IMR-90 (cell line): Measurements from ENCODE around the gene SYNGR4. TPM values are rescaled to one million over a fixed set of nuclear protein-coding genes. Genes with fewer than 3 reads are reported as not detected.

Source experiments
- ATAC-seq: fragments of 200-7000 bp; cut with Tn5 transposase; 2 replicates; pipeline ENCODE4 v1.9.1; 2020; ENCODE audit warnings: low read depth, mild to moderate bottlenecking, moderate library complexity
- BruUV-seq: library from RNA; stranded (reverse); fragments of 400-500 nt; replicated peaks from 2 replicates; lab custom pipeline; 2021; lab: Mats Ljungman, UMichigan
- CTCF ChIA-PET: fragments of 300-600 bp; formaldehyde crosslinking; extraction: SDS; loops from one replicate; lab custom pipeline; 2021; ENCODE audit warnings: antibody characterized with exemption; lab: Yijun Ruan, JAX
- POLR2A ChIA-PET: fragments of 300-600 bp; sonication (Branson Sonifier 250); formaldehyde crosslinking; loops from one replicate; lab custom pipeline; 2022; ENCODE audit warnings: antibody characterized with exemption; ENCODE audit not compliant: unreplicated experiment; lab: Charles Lee
- DNase-seq: peaks from one replicate; pipeline ENCODE4 v3.0.0; 2013
- H2AFZ ChIP-seq: replicated peaks from 2 replicates; pipeline ENCODE3; 2013; ENCODE audit warnings: low read length, mild to moderate bottlenecking; ENCODE audit not compliant: poor library complexity
- H2AK5ac ChIP-seq: 2 replicates; pipeline ENCODE4 v1.6.1; 2013; ENCODE audit warnings: low read depth, low read length, inconsistent platforms
- H2AK9ac ChIP-seq: replicated peaks from 2 replicates; pipeline ENCODE3; 2013; ENCODE audit warnings: mild to moderate bottlenecking, low read depth, low read length, moderate library complexity; ENCODE audit not compliant: poor library complexity
- H2BK120ac ChIP-seq: 2 replicates; pipeline ENCODE4 v1.6.1; 2013; ENCODE audit warnings: low read depth, low read length, inconsistent platforms
- H2BK15ac ChIP-seq: 3 replicates; pipeline ENCODE4 v1.6.1; 2013; ENCODE audit warnings: low read depth, low read length, inconsistent platforms
- H2BK20ac ChIP-seq: 2 replicates; pipeline ENCODE4 v1.6.1; 2013; ENCODE audit warnings: low read depth, mild to moderate bottlenecking, inconsistent platforms, low read length, moderate library complexity
- H2BK5ac ChIP-seq: 2 replicates; pipeline ENCODE4 v1.6.1; 2013; ENCODE audit warnings: mild to moderate bottlenecking, low read depth, low read length, inconsistent platforms; ENCODE audit not compliant: poor library complexity, severe bottlenecking
- H3K14ac ChIP-seq: replicated peaks from 2 replicates; pipeline ENCODE4 v1.6.1; 2013; ENCODE audit warnings: low read depth, low read length, inconsistent platforms
- H3K18ac ChIP-seq: 2 replicates; pipeline ENCODE4 v1.6.1; 2013; ENCODE audit warnings: low read depth, low read length, control low read depth
- H3K23ac ChIP-seq: 2 replicates; pipeline ENCODE4 v1.6.1; 2013; ENCODE audit warnings: low read depth, low read length, inconsistent platforms
- H3K27ac ChIP-seq: 2 replicates; pipeline ENCODE4 v1.5.1; 2013; ENCODE audit warnings: mild to moderate bottlenecking, control low read depth, low read length; ENCODE audit not compliant: insufficient read depth
- H3K27me3 ChIP-seq: 2 replicates; pipeline ENCODE4 v1.6.1; 2013; ENCODE audit warnings: low read length; ENCODE audit not compliant: control insufficient read depth, insufficient read depth
- H3K36me3 ChIP-seq: 2 replicates; pipeline ENCODE4 v1.6.1; 2013; ENCODE audit warnings: low read length, mixed read lengths; ENCODE audit not compliant: control insufficient read depth, insufficient read depth
- H3K4ac ChIP-seq: 2 replicates; pipeline ENCODE4 v1.6.1; 2013; ENCODE audit warnings: low read depth, low read length, inconsistent platforms
- H3K4me1 ChIP-seq: 2 replicates; pipeline ENCODE4 v1.6.1; 2013; ENCODE audit warnings: low read length, mixed read lengths; ENCODE audit not compliant: control insufficient read depth, insufficient read depth
- H3K4me2 ChIP-seq: 2 replicates; pipeline ENCODE4 v1.6.1; 2013; ENCODE audit warnings: low read depth, mild to moderate bottlenecking, control low read depth, low read length, moderate library complexity
- H3K4me3 ChIP-seq: 2 replicates; pipeline ENCODE4 v1.5.1; 2013; ENCODE audit warnings: low read depth, mild to moderate bottlenecking, control low read depth, low read length, moderate library complexity; ENCODE audit not compliant: insufficient read depth
- H3K56ac ChIP-seq: 2 replicates; pipeline ENCODE4 v1.6.1; 2013; ENCODE audit warnings: low read length, inconsistent platforms; ENCODE audit not compliant: insufficient read depth; ENCODE audit errors: extremely low read depth
- H3K79me1 ChIP-seq, 2 experiments: 2 replicates each; pipeline ENCODE4 v1.6.1; 2013; ENCODE audit warnings: low read length in 2 of 2, inconsistent platforms in 1 of 2, low read depth in 1 of 2
- H3K9ac ChIP-seq: 2 replicates; pipeline ENCODE4 v1.6.1; 2013; ENCODE audit warnings: low read depth, low read length, control low read depth
- H3K9me1 ChIP-seq: 2 replicates; pipeline ENCODE4 v1.6.1; 2013; ENCODE audit warnings: low read length, inconsistent platforms; ENCODE audit not compliant: insufficient read depth
- H3K9me3 ChIP-seq: 2 replicates; pipeline ENCODE4 v1.6.1; 2013; ENCODE audit warnings: low read length; ENCODE audit not compliant: control insufficient read depth, insufficient read depth
- H4K20me1 ChIP-seq: 2 replicates; pipeline ENCODE4 v1.6.1; 2013; ENCODE audit warnings: low read length, inconsistent platforms; ENCODE audit not compliant: insufficient read depth
- H4K5ac ChIP-seq: 2 replicates; pipeline ENCODE4 v1.6.1; 2013; ENCODE audit warnings: mild to moderate bottlenecking, low read depth, low read length, control low read depth
- H4K8ac ChIP-seq, 2 experiments: 2 replicates each; pipeline ENCODE4 v1.6.1; 2013; ENCODE audit warnings: low read depth in 2 of 2, low read length in 2 of 2, control low read depth in 1 of 2, inconsistent platforms in 1 of 2
- H4K91ac ChIP-seq: 2 replicates; pipeline ENCODE4 v1.6.1; 2013; ENCODE audit warnings: low read depth, low read length, inconsistent platforms; ENCODE audit not compliant: insufficient read depth
- CEBPB ChIP-seq: IDR thresholded peaks from 2 replicates; pipeline ENCODE4 v1.6.1; 2012; ENCODE audit warnings: low read depth, low read length, improper control_type of control experiment
- RAD21 ChIP-seq: IDR thresholded peaks from 2 replicates; pipeline ENCODE4 v1.6.1; 2012; ENCODE audit warnings: low read length, improper control_type of control experiment
- RCOR1 ChIP-seq: IDR thresholded peaks from 2 replicates; pipeline ENCODE4 v1.6.1; 2012; ENCODE audit warnings: mild to moderate bottlenecking, low read length, improper control_type of control experiment; ENCODE audit not compliant: insufficient replicate concordance
- SMC3 ChIP-seq: fragments of 150-350 bp; IDR thresholded peaks from 2 replicates; pipeline ENCODE4 v1.6.1; 2016; ENCODE audit warnings: low read depth, mild to moderate bottlenecking, antibody characterized with exemption, low read length, moderate library complexity
- WGBS, 2 experiments: methylation state at CpG; one replicate each; pipeline versions ENCODE4 v1.1.5 to v1.1.7; 2013; ENCODE audit warnings: missing lambda C conversion rate in 2 of 2; ENCODE audit not compliant: insufficient read length in 1 of 2; ENCODE audit errors: extremely low coverage in 2 of 2; 5-methylcytosine and 5-hydroxymethylcytosine counted together
- dilution Hi-C: fragments of 300-500 bp; cut with HindIII; formaldehyde crosslinking; loops from one replicate; pipeline ENCODE4 v1.14.3; 2018; ENCODE audit warnings: low sequenced_read_pairs; ENCODE audit not compliant: unreplicated experiment
- in situ Hi-C: fragments of 300-500 bp; cut with MboI; formaldehyde crosslinking; loops from 3 replicates; pipeline ENCODE4 v1.14.3; 2019; ENCODE audit warnings: low sequenced_read_pairs, inconsistent platforms, mixed read lengths
- intact Hi-C: fragments of 100-400 bp; cut with micrococcal nuclease; formaldehyde crosslinking; loops from 2 replicates; pipeline ENCODE4 v1.10.0; 2022
- polyA plus RNA-seq, 3 experiments: library from polyadenylated mRNA; depleted of rRNA; stranded (reverse); fragments of >200 nt; gene quantifications; 2 replicates each; pipeline ENCODE4 v1.2.3, GENCODE V29; 2012; ENCODE audit warnings: low replicate concordance in 1 of 3
- total RNA-seq: library from RNA; depleted of rRNA; stranded (reverse); fragments of >200 nt; gene quantifications from 2 replicates; pipeline ENCODE4 v1.2.3, GENCODE V29; 2012
- TF ChIP-seq, protein P1 (sequence below): conservative IDR thresholded peaks from 2 replicates; pipeline ENCODE4 v1.5.1; 2012; ENCODE audit warnings: mild to moderate bottlenecking, low read depth, low read length, improper control_type of control experiment

Gene SYNGR4
- total and polyA plus RNA-seq, 2 of the 4 experiments (the other 2 are of a cell fraction), result not detected

GRCh38 chr19:48381178-48381950, 17.2 kb downstream of the SYNGR4 start:
- DNase-seq (no peak), ATAC-seq (no peak)
- H2BK120ac ChIP-seq, result no peak overlapping the region
- in situ Hi-C loops (no loop called here), dilution Hi-C loops (no loop called here), intact Hi-C loops (no loop called here)
- no peak overlapping the region for H3K23ac ChIP-seq
- H3K9me1 ChIP-seq, result no peaks in the 10 kb centered on the region
- H3K4me2 ChIP-seq, result no peak overlapping the region
- peaks cover 9 to 27% of the 10 kb centered on the region in 2 experiments for H3K79me1 ChIP-seq
- no peak overlapping the region for H3K56ac ChIP-seq
- no peak overlapping the region for H4K8ac ChIP-seq
- no peak overlapping the region for H2AFZ ChIP-seq
- H3K27ac ChIP-seq, result no peak overlapping the region
- no peak overlapping the region for H2BK15ac ChIP-seq
- H2AK5ac ChIP-seq, result no peak overlapping the region
- H3K18ac ChIP-seq, result no peak overlapping the region
- no peak overlapping the region for H2AK9ac ChIP-seq
- no peak overlapping the region for H3K9ac ChIP-seq
- no peaks in the 10 kb centered on the region for H3K27me3 ChIP-seq
- H3K4ac ChIP-seq, result no peak overlapping the region
- H4K91ac ChIP-seq, result no peak overlapping the region
- H2BK20ac ChIP-seq, result no peak overlapping the region
- WGBS, 2 experiments, result 90% methylated on average over 2 of the region's 11 CpGs; no CpG with 5 or more reads in 1 of the 2 experiments
- no peak overlapping the region for H2BK5ac ChIP-seq
- no peak for TF ChIP-seq RAD21
- no peak for TF ChIP-seq CEBPB
- TF ChIP-seq, protein P1, sequence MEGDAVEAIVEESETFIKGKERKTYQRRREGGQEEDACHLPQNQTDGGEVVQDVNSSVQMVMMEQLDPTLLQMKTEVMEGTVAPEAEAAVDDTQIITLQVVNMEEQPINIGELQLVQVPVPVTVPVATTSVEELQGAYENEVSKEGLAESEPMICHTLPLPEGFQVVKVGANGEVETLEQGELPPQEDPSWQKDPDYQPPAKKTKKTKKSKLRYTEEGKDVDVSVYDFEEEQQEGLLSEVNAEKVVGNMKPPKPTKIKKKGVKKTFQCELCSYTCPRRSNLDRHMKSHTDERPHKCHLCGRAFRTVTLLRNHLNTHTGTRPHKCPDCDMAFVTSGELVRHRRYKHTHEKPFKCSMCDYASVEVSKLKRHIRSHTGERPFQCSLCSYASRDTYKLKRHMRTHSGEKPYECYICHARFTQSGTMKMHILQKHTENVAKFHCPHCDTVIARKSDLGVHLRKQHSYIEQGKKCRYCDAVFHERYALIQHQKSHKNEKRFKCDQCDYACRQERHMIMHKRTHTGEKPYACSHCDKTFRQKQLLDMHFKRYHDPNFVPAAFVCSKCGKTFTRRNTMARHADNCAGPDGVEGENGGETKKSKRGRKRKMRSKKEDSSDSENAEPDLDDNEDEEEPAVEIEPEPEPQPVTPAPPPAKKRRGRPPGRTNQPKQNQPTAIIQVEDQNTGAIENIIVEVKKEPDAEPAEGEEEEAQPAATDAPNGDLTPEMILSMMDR, result no peak
- no peak for TF ChIP-seq SMC3
- TF ChIP-seq RCOR1, result no peak
- no peaks in the 10 kb centered on the region for H3K4me1 ChIP-seq
- H3K14ac ChIP-seq, result no peak overlapping the region
- POLR2A ChIA-PET, result no interaction called here
- H3K4me3 ChIP-seq, result no peak overlapping the region
- peaks cover 43% of the 10 kb centered on the region for H3K36me3 ChIP-seq
- peaks cover 3% of the 10 kb centered on the region; the same call in 1 of the 2 replicates for H4K20me1 ChIP-seq
- BruUV-seq, result no TSS peak
- H3K9me3 ChIP-seq, result no peaks in the 10 kb centered on the region
- CTCF ChIA-PET, result interaction anchor here (1.3 kb wide), 1 partner anchor 64 kb away, joined by 3 read pairs; no protein-coding TSS in a partner anchor
- H4K5ac ChIP-seq, result no peak overlapping the region
